GM19395 (cell line): ENCODE data around the gene LCE3A.
"Not testable (repeated sequence)": the region's sequence is repeated elsewhere in the genome, so short reads cannot be mapped to it uniquely, and the experiment has no call there.

Experiments used
- ATAC-seq: cut with Tn5 transposase; IDR thresholded peaks from one replicate; pipeline ENCODE4 v1.9.1; 2021; ENCODE audit warnings: mild to moderate bottlenecking, moderate library complexity; ENCODE audit not compliant: unreplicated experiment

LCE3A gene

GRCh38 chr1:152622803-152623202, at the start of gene LCE3A:
Gene LCE3A, minus strand, starts transcription at chr1:152623103. Its CDS starts 0 bp downstream, at chr1:152623103.
- ATAC-seq = no peak

- ATAC-seq = no peak
These were observed 44.7 kb upstream of the LCE3A start for GRCh38 chr1:152667648-152668047.

- ATAC-seq = not testable (repeated sequence)
These were observed 43.3 kb upstream of the LCE3A start for GRCh38 chr1:152666171-152666570.

- ATAC-seq = no peak
These were observed 40.2 kb upstream of the LCE3A start, which contains the start of gene LCE2D for GRCh38 chr1:152663098-152663497. Gene LCE2D, plus strand, starts transcription at chr1:152663380. Its CDS starts 726 bp downstream, at chr1:152664106.

DNA sequence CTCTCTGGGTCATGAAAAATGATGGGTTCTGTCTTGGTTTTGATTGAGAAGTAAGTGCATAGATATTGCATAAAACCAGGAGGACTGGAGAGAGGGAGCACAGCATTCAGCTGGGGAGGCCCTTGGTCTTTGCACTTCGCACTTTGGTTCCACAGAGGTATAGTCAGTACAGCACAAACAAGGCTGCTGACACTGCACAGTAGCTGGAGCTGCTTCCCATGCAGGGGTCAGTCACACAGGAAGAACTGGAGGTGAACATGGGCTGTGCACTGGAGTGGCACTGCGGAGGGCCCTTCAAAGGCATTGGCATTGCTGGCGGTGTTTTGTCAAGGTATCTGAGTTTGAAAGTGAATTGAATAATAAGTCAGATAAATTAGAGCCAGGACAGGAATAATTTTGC, 35.7 kb upstream of the LCE3A start:
- ATAC-seq = no peak

GRCh38 chr1:152657677-152658076, 34.8 kb upstream of the LCE3A start:
- ATAC-seq = no peak

- no peak for ATAC-seq
These were observed 33.6 kb upstream of the LCE3A start for GRCh38 chr1:152656459-152656858.

DNA sequence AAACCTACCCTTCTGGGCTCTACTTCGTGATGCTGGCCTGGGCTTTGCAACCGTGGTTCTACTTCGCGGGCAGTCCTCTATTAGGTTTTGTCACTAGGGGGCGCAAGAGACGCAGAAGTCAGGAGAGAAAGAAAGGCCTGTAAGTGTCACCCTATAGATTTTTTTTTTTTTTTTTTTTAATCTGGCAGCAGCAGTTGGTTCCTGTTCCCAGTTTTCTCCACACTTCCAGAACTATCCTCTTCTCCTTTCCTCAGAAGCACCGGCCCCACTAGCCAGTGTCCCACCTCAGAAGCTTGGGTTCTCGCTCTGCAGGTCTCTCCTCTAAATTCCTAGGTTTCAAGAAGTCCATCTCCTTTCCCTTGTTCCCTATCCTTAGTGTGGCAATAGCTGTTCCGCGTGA, 31.2 kb upstream of the LCE3A start:
- no peak for ATAC-seq

DNA sequence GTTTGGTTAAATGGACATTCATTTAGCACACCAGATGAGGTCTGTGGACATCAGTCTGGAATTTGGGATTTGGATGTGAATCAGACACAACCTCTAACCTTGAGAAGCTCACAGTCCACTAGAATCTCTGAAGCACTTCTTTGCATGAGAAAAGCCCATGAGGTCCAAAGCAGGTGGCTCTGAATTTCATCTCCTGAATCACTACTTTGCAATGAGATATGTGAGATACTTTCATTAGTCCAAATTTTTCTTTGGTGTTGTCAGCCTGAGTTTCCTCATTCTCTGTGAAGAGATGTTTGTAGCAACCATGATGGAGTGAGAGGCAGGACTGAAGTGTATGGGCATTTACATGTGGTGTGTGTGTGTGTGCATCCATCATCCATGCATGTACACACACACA, 23.8 kb upstream of the LCE3A start:
- no peak for ATAC-seq

GRCh38 chr1:152645146-152645545, 22.2 kb upstream of the LCE3A start:
- ATAC-seq = no peak

DNA sequence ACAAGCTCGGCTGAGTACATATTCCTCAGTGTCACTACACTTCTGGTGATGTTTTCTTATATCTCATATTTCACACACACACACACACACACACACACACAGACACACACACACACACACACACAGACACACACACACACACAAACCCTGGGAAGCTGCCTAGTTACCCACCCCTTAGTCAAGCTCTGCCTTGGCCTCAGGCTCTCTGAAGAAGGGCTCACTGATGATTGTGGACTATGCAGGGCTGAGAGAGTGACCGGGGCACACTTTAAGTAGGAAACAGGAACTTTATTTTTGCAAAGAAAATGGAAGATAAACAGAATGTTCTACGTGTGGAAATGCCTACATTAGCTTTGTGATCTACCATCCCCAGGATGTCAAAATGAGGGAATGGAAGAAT, 21.0 kb upstream of the LCE3A start:
- ATAC-seq = no peak

GRCh38 chr1:152640351-152640750, 17.4 kb upstream of the LCE3A start:
- no peak for ATAC-seq

DNA sequence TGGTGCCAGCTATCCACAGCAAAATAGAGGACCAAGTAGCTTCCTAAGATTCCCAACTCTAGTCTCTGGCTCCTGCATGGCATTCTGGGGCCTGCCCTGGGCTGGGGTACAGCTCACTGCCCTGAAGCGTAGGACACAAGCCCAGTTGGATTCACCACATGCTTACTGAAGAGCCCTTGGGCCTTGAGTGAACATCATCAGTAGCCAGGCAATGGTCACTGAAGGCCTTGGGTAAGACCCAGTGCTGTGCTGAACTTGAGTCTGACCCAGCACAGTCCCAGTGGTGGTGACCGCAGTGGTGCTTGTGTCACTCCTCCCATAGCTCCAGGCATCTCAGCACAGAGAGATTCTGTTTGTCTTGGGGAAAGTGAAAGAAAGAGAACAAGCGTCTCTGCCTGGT, 7.7 kb upstream of the LCE3A start:
- ATAC-seq = no peak

GRCh38 chr1:152626744-152627143, 3.8 kb upstream of the LCE3A start:
- ATAC-seq = no peak

- ATAC-seq = no peak
These were observed 421 bp upstream of the LCE3A start for GRCh38 chr1:152623203-152623844.

DNA sequence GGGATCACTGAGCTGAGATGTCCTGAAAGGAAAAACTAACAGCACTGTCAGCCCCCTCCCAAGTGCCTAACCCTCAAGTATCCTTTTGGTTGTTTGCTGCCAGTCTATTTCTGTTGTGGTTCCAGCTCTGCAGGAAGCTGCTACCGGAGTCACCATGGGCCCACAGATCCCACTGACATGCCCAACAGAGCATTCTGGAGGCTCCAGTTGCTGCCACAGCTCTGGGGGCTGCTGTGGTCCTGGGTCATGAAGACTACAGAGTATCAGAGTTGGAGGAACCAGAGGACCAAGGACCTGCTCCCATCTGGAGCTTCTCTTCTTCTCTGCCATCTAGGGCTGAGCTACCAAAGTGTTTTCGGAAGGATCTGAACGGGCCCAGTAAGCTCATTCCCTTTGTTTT, 910 bp downstream of the LCE3A start:
- ATAC-seq = no peak

GRCh38 chr1:152613511-152613910, 9.4 kb downstream of the LCE3A start, which contains the start of gene LCE3B:
Gene LCE3B, plus strand, starts transcription at chr1:152613811. Its CDS starts 0 bp downstream, at chr1:152613811.
- no peak for ATAC-seq

GRCh38 chr1:152599934-152600333, 23.0 kb downstream of the LCE3A start, which contains the start of gene LCE3C:
Gene LCE3C, plus strand, starts transcription at chr1:152600234. Its CDS starts 498 bp downstream, at chr1:152600732.
- no peak for ATAC-seq

GRCh38 chr1:152596986-152597385, 25.9 kb downstream of the LCE3A start:
- no peak for ATAC-seq

DNA sequence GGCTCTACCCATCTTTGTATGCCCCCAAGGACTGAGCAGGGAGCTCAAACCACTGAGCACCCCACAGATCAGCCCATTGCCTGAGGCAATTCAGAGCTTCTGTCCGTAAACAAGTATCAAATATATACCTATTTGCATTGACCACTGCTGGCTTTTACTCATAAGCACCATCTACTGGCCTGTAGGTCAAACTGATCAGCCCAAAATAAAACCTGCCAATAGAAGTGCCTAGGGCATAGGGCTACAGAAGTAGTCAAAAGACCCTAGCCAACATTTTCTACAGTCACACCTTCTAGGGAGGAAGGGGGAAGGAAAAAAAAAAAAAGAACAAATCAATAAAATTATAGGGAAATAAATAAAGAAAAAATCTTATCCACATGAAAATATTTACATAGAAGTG, 37.3 kb downstream of the LCE3A start:
- ATAC-seq = no peak

- ATAC-seq = no peak
These were observed 40.3 kb downstream of the LCE3A start for GRCh38 chr1:152582647-152583046.

DNA sequence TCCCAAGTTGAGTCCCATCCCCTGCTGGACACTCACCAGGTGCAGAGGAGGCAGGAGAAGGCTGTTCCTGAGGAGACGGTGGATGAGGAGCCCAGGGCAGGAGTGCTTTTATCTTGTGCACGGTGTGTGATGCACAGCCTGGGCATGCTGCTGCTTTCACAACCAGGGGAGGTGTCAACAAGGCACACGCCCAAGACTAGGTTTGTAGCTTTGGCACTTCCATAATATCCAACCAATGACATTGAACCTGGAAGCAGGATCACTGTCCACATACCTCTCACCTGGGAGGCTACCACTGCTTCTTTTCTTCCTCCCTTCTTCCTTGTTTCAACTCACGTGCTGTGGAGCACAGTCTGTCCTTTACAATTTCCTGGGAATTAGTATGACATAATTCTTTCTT, 42.5 kb downstream of the LCE3A start, which contains the start of gene LCE3D:
Gene LCE3D (minus strand): TSS at position 84 of the 400 bp plus-strand sequence. CDS start 580 bp downstream, outside the sequence.
- ATAC-seq = no peak

GRCh38 chr1:152579526-152579925, 43.4 kb downstream of the LCE3A start:
- ATAC-seq = not testable (repeated sequence)
